HG02759 (cell line): ENCODE data around the gene ZNF714.

ENCODE experiments used
- ATAC-seq: cut with Tn5 transposase; IDR thresholded peaks from one replicate; pipeline ENCODE4 v1.9.1; 2021; ENCODE audit warnings: mild to moderate bottlenecking, moderate library complexity; ENCODE audit not compliant: unreplicated experiment

ZNF714 gene

DNA sequence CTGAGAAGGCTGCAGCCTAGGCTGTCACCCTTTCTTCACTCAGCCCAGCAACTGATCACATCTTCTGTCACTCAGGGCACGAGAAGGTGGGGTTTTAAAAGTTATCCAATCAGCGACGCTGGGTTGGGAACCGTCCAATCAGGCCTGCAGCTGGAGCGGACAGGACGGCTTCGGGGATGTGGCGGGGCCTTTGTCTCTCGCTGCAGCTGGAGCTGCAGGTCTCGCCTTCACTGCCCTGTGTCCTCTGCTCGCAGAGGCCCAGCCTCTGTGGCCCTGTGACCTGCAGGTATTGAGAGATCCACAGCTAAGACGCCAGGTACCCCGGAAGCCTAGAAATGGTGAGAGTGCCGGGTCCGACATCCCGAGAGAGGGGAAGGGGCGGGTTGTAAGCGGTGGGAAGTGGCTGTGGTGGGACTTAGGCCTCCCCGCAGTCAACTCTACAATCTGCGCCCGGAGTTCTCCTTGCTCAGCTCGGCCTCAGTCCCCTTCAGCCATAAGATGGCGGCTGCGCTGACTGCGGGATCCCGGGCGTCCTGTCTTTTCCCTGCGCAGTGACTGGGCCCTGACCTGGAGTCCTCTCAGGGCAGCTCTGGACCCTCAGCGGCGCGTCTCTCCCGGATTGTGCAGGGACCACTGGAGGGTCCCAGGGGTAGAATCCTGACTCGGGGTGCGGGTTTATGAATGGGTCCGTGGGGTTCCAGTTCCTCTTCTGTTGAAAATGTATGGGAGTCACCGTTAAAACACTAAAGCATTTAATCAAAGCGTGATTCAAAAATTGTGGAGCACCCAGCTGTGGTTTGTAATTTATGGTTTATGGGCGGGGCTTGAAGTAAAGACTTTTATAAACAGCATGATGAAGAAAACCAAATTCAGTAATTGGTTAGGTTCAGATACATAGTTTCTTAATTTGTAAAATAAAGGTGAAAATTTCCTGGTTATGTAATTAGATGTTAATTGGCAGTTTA lies at the start of gene ZNF714:
Gene ZNF714 (plus strand): TSS at position 193 of the 965 bp plus-strand sequence. CDS start 16,066 bp downstream, outside the sequence.
- peak; percentile 98 for ATAC-seq

GRCh38 chr19:21045028-21045427 lies 37.0 kb upstream of the ZNF714 start:
- ATAC-seq, result no peak

- ATAC-seq, result no peak
Measured at GRCh38 chr19:21046489-21046888, 35.5 kb upstream of the ZNF714 start.

GRCh38 chr19:21047716-21048115 lies 34.3 kb upstream of the ZNF714 start:
- no peak for ATAC-seq

DNA sequence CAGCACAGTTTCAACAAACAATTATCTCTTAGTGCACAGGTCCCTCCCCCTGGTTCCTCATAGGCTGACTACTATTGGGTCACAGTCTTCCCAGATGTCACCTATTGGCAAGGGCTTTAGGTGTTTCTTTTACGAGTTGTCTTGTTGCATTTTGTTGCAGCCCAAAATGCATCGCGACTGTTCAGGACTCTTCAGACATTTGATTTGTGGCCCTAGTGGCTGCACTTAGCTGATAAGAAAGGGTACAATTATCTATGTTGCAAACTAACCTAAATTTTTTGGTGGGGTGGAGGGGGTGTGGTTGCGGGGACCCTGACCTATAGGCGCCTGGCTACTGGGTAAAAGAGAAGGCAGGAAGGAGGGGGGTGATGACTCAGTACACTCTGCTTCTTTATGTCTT lies 29.1 kb upstream of the ZNF714 start:
- no peak for ATAC-seq

GRCh38 chr19:21065336-21065735 lies 16.7 kb upstream of the ZNF714 start:
- no peak for ATAC-seq

DNA sequence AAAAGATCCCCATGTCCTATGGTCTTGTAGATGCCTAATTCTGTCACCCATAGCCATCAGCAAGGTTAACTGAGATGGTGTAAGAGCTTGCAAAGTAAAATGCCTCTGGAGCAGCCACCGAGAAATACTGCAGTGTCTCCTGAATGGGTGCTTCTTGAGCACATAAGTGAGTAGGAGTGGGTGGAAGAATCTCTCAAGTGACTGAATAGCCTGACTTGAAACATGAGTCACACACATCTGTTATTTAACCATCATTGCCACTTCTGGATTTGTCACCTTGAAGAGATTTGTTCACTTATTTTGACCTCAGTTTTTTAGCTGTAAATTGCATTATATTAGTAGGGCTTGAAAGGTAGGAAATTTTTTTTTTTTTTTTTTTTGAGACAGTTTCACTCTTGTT lies 2.3 kb downstream of the ZNF714 start:
- ATAC-seq, result no peak

- no peak for ATAC-seq
Measured at GRCh38 chr19:21087871-21088270, 5.9 kb downstream of the ZNF714 start.

DNA sequence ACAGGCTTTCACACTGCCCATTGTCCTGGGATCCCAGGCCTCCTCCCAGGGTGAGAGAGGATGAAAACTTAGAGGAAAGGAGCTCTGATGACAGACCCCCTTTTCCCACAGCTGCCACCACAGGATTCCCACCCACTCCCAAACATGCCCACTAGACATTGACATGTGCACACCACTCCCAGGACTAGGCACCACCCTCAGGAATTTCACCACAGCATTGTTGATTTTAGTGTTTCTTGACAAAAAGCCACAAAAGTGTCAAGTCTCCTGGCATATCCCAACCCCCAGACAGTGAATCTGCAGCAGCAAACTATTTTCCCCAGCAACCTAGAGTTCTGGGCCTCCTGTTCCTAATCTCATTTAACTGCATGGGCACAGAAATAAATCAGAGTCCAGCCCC lies 10.1 kb downstream of the ZNF714 start:
- no peak for ATAC-seq

- ATAC-seq, result no peak
Measured at GRCh38 chr19:21094347-21095025, 12.5 kb downstream of the ZNF714 start.

DNA sequence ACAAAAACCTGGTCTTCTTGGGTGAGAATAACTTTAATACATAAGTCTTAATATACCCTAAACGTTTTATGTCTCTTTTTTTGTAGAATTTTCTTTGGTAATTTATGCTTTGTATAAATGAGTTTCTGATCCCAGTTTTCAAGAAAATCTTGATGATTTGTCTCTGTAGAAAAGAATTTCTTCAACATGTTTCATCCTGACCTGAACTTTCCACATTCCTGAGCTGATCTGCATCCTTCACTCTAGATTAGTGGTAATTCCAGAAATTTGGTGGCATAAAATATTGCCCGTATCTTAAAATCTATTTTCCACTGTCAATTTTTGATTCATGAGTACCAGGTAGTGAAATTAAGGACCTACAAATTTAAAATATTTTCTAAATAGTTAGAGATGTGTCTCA lies 16.3 kb downstream of the ZNF714 start:
- no peak for ATAC-seq

GRCh38 chr19:21101521-21102242 lies 19.7 kb downstream of the ZNF714 start:
- no peak for ATAC-seq

- ATAC-seq, result no peak
Measured at GRCh38 chr19:21109116-21109515, 27.1 kb downstream of the ZNF714 start.

GRCh38 chr19:21110183-21110582 lies 28.2 kb downstream of the ZNF714 start:
- no peak for ATAC-seq

GRCh38 chr19:21115430-21115829 lies 33.4 kb downstream of the ZNF714 start:
- no peak for ATAC-seq

DNA sequence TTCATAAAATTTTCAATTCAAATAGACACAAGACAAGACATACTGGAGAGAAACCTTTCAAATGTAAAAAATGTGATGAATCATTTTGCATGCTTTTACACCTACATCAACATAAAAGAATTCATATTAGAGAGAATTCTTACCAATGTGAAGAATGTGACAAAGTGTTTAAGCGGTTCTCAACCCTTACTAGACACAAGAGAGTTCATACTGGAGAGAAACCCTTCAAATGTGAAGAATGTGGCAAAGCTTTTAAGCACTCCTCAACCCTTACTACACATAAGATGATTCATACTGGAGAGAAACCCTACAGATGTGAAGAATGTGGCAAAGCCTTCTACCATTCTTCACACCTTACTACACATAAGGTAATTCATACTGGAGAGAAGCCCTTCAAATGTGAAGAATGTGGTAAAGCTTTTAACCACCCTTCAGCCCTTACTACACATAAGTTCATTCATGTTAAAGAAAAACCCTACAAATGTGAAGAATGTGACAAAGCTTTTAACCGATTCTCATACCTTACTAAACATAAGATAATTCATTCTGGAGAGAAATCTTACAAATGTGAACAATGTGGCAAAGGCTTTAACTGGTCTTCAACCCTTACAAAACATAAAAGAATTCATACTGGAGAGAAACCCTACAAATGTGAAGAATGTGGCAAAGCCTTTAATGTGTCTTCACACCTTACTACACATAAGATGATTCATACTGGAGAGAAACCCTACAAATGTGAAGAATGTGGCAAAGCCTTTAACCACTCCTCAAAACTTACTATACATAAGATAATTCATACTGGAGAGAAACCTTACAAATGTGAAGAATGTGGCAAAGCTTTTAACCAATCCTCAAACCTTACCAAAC lies 35.3 kb downstream of the ZNF714 start:
- ATAC-seq, result no peak

DNA sequence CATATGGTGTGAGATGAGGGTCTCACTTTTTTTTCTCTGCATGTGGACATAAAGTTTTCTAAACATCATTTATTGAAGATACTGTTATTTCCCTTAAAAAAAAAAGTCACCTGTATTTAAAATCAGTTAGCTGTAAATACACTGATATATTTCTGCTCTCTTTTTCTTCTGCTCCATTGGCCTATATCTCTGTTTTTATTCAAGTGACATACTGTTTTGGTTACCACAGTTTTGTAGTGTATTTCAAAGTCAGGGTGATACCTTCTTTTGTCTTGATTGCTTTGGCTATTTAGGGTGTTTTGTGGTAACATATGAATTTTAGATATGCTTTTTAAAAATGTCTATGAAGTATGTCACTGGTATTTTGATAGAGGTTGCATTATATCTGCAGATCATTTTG lies 44.1 kb downstream of the ZNF714 start:
- no peak for ATAC-seq

GRCh38 chr19:21127001-21127400 lies 45.0 kb downstream of the ZNF714 start:
- no peak for ATAC-seq

DNA sequence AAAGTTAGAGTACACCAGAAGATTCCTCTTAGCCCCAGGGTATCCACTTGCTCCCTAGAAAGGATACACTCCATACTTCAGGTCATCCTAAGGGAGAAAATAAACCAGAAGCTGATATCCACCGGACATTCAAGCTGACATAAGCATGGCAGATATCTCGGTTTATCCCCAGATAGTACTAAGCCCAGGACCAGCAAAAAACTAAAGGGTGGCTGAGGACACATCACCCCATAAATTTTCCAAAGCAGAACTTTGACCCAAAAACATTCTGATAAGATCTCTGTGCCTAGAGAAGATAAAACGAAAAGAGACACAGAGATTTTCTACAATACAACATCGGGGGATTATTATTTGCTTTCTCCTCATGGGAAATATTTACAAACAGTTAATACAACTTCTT lies 45.9 kb downstream of the ZNF714 start:
- ATAC-seq, result no peak

GRCh38 chr19:21128901-21129698 lies 47.1 kb downstream of the ZNF714 start:
- no peak for ATAC-seq
